ENCODE measurements around the gene CCN5.

GRCh38 chr20:44701858-44702256, 13.3 kb upstream of the CCN5 start:
- TF ChIP-seq CTCF (IDR thresholded peaks at IDR 0.05; ENCODE audit: insufficient read depth, low read length, poor library complexity, severe bottlenecking) (no peak), EZH2phosphoT487 (conservative IDR thresholded peaks at IDR 0.05; ENCODE audit: low read length) (no peak)
